HL-60/S4 treated with phorbol 12-myristate 13-acetate at 8.2 ng/mL for 4 days and 3 days (cell line): Measurements from ENCODE around the gene C22orf42.
"Not testable (repeated sequence)": the region's sequence is repeated elsewhere in the genome, so short reads cannot be mapped to it uniquely, and the experiment has no call there.

Experiments
- in situ Hi-C: fragments of 300-500 bp; cut with MboI; formaldehyde crosslinking; loops from 2 replicates; pipeline ENCODE4 v1.15.0; 2022; ENCODE audit warnings: low sequenced_read_pairs

The C22orf42 gene

GRCh38 chr22:32185821-32186220 lies 26.7 kb upstream of the C22orf42 start:
- in situ Hi-C loops = no loop called here

DNA sequence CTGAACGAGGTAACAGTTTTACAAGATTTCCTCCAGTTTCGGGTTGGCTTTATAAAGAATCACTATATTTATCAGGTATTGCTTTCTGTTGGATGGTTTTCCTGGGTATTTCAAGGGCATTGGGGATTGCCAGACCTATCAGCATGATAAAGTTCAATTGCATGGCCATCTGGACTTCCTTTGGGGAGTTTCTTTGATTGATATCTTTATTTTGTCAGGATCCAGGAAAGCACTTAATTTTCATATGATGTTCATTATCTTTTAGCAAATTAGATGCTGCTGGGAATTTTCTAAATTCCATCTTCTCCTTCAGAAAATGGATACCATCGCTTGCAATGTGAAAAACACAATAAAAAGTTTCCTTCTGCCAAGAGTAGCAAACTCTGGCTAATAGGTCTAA lies 24.5 kb upstream of the C22orf42 start:
- in situ Hi-C loops = no loop called here

- in situ Hi-C loops = no loop called here
Observed at GRCh38 chr22:32181043-32181442, 21.9 kb upstream of the C22orf42 start.

- in situ Hi-C loops = no loop called here
Observed at GRCh38 chr22:32177221-32177765, 18.2 kb upstream of the C22orf42 start.

- in situ Hi-C loops = no loop called here
Observed at GRCh38 chr22:32175683-32176644, 16.9 kb upstream of the C22orf42 start.

DNA sequence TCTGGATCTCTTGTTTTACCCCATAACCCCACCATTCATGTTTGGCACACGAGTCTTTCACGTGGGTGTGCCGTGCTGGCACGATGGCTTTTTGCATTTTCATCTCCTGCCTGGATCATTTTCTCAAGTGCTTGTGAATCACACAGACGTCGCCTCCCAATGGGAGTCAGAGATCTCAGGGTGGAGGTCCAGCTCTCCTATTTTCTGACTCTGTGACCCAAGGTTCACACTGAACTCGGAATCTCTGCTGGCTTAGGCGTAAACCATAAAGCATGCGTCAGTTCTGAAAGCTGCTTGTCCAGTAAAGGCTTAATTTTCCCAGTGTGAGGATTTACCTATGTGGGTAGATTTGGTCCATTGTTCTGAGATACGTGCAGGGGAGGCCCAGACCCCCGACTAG lies 16.0 kb upstream of the C22orf42 start:
- in situ Hi-C loops = no loop called here

DNA sequence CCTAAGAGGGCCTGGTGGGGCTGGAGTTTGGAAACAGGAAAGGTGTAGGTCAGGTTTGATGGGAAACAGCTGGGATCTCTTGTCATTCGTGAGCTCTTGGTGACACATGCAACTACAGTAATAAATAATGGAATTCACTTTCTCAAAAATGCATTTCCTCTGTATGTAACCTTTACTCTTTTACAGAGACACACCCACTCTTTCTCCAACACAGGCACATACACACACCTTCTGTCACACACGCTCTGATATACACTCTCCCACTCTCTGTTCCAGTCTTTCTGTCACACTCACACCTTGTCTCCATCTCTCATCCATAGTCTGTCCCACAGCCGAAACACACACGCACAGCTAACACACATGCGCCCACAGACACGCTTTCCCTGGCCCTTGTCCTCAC lies 6.6 kb upstream of the C22orf42 start:
- in situ Hi-C loops = no loop called here

GRCh38 chr22:32164075-32164860 lies 5.2 kb upstream of the C22orf42 start:
- in situ Hi-C loops = no loop called here

GRCh38 chr22:32160411-32160810 lies 1.3 kb upstream of the C22orf42 start:
- in situ Hi-C loops = not testable (repeated sequence)

GRCh38 chr22:32157632-32158031 lies 1.5 kb downstream of the C22orf42 start:
- in situ Hi-C loops = not testable (repeated sequence)

DNA sequence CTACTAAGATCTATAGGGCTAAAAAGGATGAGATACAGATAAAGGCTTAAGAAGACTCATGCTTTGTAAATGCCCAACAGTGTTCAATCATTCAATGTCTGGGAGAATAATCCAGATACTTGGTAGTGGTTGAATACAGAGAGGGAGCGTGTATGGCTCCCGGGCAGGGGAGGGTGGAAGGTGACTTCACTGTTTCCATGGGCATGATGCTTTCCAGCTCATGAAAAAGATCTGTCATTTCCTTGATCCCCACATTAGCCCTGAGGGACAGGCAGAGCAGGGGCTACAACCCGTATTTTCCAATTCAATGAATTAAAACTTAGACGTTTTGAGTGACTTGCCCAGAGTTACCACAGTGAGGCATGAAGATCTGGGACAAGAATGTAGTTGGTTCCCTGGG lies 4.4 kb downstream of the C22orf42 start:
- in situ Hi-C loops = not testable (repeated sequence)

- in situ Hi-C loops = not testable (repeated sequence)
Observed at GRCh38 chr22:32151641-32152040, 7.5 kb downstream of the C22orf42 start.

GRCh38 chr22:32150647-32151046 lies 8.5 kb downstream of the C22orf42 start:
- in situ Hi-C loops = not testable (repeated sequence)

GRCh38 chr22:32148372-32148771 lies 10.7 kb downstream of the C22orf42 start:
- in situ Hi-C loops = not testable (repeated sequence)

DNA sequence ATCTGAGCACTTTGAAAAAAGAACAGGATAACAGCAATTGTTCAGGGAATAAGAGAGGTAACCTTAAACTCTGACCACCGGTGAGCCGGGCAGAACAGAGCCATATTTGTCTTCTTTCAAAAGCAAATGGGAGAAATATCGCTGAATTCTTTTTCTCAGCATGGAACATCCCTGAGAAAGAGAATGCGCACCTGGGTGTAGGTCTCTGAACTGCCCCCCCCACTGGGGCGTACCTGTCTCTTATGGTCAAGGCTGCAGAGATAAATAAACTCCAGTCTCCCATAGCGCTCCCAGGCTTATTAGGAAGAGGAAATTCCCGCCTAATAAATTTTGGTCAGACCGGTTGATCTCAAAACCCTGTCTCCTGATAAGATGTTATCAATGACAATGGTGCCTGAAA lies 12.0 kb downstream of the C22orf42 start:
- in situ Hi-C loops = not testable (repeated sequence)

DNA sequence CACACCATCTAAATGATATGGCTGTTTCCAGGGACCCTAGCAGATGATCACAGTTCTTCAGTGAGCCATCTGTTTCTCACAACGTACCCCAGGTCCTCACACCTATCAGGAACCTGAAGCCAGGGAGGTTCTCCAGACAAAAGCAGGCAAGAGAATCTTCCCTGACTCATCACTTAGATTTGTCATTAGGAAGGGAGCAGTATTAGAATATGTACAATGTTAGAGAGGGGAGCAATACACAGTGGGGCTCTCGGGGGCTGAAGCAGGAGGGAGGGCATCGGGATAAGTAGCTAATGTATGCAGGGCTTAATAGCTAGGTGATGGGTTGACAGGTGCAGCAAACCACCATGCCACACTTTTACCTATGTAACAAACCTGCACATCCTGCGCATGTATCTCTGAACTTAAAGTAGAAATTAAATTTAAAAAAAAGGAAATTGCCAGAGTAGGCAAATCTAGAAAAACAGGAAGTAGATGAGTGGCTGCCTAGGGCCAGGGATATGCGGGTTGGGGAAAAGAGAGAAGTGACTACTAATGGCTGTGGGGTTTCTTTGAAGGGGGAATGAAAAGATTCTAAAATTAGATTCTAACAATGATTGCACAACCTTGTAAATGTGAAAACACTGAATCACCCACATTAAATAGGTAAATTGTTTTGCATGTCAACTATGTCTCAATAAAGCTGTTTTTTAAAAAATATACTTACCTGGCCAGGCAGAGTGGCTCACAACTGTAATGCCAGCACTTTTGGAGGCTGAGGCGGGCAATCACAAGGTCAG lies 14.4 kb downstream of the C22orf42 start:
- in situ Hi-C loops = no loop called here

- in situ Hi-C loops = no loop called here
Observed at GRCh38 chr22:32142600-32142999, 16.5 kb downstream of the C22orf42 start.

- in situ Hi-C loops = not testable (repeated sequence)
Observed at GRCh38 chr22:32140688-32141087, 18.4 kb downstream of the C22orf42 start.

DNA sequence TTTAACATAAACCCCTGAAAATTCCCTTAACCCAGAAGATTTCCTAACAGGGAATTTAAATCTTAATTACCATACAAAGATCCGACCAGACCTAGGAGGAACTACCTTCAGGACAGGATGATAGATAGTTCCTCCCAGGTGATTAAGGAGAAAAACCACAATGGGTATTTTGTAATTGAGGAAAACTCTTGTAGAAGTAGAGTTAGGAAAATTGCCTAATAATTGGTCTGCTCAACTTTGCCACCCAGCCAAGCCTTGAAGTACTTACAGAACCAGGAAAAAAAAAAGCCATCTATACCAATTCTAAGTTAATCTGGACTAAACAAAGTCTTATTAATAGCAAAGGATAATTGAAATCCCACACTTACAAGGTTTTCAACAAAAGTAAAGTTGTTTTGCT lies 20.5 kb downstream of the C22orf42 start:
- in situ Hi-C loops = not testable (repeated sequence)

- in situ Hi-C loops = not testable (repeated sequence)
Observed at GRCh38 chr22:32137731-32138324, 21.3 kb downstream of the C22orf42 start.
